Lower lobe of right lung (tissue), 2 donors: ENCODE data around the gene CCDC90B. TPM values are rescaled to one million over a fixed set of nuclear protein-coding genes. Genes with fewer than 3 reads are reported as not detected.

Experiments
- ATAC-seq, 2 donors: fragments of 200-7000 bp; cut with Tn5 transposase; one replicate each; pipeline ENCODE4 v1.9.1; 2020 to 2022; ENCODE audit warnings: mild to moderate bottlenecking in 2 of 2, moderate library complexity in 2 of 2
- DNase-seq: peaks from one replicate; pipeline ENCODE4 v3.0.0-alpha.2; 2020
- H3K27ac ChIP-seq: fragments of 200-600 bp; one replicate; pipeline ENCODE4 v1.8.0; 2022
- H3K27me3 ChIP-seq: fragments of 200-600 bp; one replicate; pipeline ENCODE4 v1.8.0; 2022; ENCODE audit warnings: low read depth
- H3K36me3 ChIP-seq: fragments of 200-600 bp; one replicate; pipeline ENCODE4 v1.8.0; 2022; ENCODE audit warnings: mild to moderate bottlenecking
- H3K4me1 ChIP-seq: fragments of 200-600 bp; one replicate; pipeline ENCODE4 v1.8.0; 2022
- H3K4me3 ChIP-seq: fragments of 200-600 bp; one replicate; pipeline ENCODE4 v1.8.0; 2022; ENCODE audit warnings: mild to moderate bottlenecking
- H3K9me3 ChIP-seq: fragments of 200-600 bp; one replicate; pipeline ENCODE4 v1.8.0; 2022
- intact Hi-C: fragments of 100-400 bp; cut with DNase I; formaldehyde crosslinking; loops from one replicate; pipeline ENCODE4 v1.11.0; 2022
- total RNA-seq: library from RNA; stranded (reverse); fragmentation: NEBNext Ultra II Directional; extraction: Animal tissue kit (Norgen Biotek cat#: 25700); gene quantifications from one replicate; pipeline ENCODE4 v1.2.1, GENCODE V29; 2021
- TF ChIP-seq, protein P1 (sequence below): fragments of 200-600 bp; IDR thresholded peaks from one replicate; pipeline ENCODE4 v1.8.0; 2022; ENCODE audit warnings: antibody characterized with exemption, mild to moderate bottlenecking
- donor health status: DM: no; HTN: yes; CAD: no; lungs with severe emphysema.

CCDC90B gene
- total RNA-seq, 1 donor from 2014 or later: 30.0 TPM

DNA sequence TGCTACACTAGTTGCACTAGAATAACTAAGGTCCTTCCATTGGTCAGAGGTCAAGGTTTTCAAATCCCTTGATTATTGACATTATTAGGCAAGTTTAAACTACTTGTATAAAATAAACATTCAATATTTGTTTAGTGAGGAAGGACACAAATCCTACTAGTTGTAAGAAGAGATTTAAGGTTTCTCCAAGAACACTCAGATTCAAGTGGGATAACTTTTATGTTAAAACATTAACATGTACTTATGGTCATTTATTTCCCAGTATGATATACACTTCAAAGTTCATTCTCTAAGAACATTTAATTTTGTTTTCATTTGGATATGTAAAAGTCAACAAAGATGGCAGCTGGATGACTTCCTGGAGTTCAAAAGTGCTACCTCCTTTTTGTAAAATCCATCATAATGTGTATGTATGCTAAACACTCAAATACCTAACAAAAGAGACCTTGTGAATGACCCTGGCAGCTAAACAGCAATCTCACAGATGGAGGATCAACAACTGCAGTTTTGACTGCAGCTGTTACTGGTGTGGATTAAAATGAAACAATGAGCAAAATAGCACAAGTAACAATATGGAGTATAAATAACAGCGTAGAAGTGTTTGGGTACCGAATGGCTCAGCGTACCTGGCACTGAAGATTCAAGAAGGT lies 1.5 kb downstream of the CCDC90B start:
- no peak for ATAC-seq
- Histone ChIP-seq H3K27ac (peak overlapping the region; percentile 99), H3K4me3 (peak overlapping the region; percentile 94), H3K36me3 (peaks cover 11% of the 10 kb centered on the region), H3K4me1 (peaks cover 37% of the 10 kb centered on the region), H3K9me3 (no peaks in the 10 kb centered on the region), H3K27me3 (no peaks in the 10 kb centered on the region)
- TF ChIP-seq, protein P1, sequence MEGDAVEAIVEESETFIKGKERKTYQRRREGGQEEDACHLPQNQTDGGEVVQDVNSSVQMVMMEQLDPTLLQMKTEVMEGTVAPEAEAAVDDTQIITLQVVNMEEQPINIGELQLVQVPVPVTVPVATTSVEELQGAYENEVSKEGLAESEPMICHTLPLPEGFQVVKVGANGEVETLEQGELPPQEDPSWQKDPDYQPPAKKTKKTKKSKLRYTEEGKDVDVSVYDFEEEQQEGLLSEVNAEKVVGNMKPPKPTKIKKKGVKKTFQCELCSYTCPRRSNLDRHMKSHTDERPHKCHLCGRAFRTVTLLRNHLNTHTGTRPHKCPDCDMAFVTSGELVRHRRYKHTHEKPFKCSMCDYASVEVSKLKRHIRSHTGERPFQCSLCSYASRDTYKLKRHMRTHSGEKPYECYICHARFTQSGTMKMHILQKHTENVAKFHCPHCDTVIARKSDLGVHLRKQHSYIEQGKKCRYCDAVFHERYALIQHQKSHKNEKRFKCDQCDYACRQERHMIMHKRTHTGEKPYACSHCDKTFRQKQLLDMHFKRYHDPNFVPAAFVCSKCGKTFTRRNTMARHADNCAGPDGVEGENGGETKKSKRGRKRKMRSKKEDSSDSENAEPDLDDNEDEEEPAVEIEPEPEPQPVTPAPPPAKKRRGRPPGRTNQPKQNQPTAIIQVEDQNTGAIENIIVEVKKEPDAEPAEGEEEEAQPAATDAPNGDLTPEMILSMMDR: no peak
- intact Hi-C loops: no loop called here
- DNase-seq: no peak

DNA sequence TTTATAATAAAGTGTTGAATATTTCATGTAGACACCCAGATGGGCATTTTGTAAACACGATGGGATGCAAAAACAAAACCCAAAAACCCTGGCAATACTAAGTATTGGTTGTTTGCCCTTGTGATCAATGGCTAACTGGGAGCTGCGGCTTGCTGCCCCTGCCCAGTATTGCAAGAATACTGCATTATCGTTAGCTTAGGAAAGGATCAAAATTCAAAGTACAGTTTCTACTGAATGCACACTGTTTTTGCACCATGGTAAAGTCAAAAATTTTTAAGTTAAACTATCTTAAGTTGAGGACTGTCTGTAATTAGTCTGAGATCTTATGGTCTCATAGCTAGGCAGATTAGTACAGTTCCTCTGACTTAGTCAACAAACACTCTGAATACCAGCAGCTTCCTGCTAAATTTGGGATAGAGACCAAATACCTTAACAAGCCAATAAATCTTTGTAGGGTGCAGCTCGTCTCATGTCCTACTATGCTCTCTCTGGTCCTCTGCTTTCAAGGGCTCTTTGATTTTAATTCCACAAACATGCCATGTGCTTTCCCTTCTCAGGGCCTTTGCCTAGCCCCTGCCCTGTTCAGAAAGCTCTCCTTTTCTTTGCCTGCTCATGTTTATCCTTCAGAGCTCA lies 4.0 kb downstream of the CCDC90B start:
- Histone ChIP-seq H3K4me3 (no peak overlapping the region), H3K4me1 (peaks cover 37% of the 10 kb centered on the region), H3K27ac (no peak overlapping the region), H3K27me3 (no peaks in the 10 kb centered on the region), H3K9me3 (no peaks in the 10 kb centered on the region), H3K36me3 (peaks cover 33% of the 10 kb centered on the region)
- TF ChIP-seq, protein P1: no peak
- DNase-seq (no peak), ATAC-seq (no peak)
- intact Hi-C loops: no loop called here

DNA sequence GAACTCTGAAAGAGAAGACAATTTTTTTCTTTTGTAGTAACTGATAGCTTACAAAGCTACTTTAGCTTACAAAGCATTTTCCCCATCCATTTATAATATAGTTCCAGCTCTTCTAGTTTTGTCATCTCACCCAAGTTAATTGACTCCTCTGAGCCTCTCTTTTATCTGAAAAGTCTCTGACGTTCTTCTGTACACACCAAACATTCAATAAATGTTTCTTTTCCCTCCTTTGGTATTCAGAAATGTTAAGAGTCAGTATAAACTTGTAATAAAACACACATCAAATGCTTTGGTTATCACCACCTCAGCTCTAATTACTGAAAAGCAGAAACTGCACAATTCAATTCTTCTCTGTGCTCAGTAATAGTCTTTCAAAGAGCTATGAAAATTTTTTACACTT lies 5.9 kb downstream of the CCDC90B start:
- TF ChIP-seq, protein P1: no peak
- Histone ChIP-seq H3K4me3 (no peak overlapping the region), H3K27me3 (no peaks in the 10 kb centered on the region), H3K9me3 (no peaks in the 10 kb centered on the region), H3K27ac (no peak overlapping the region), H3K4me1 (peaks cover 37% of the 10 kb centered on the region), H3K36me3 (peaks cover 48% of the 10 kb centered on the region)
- DNase-seq: no peak
- no peak for ATAC-seq
- intact Hi-C loops: no loop called here

DNA sequence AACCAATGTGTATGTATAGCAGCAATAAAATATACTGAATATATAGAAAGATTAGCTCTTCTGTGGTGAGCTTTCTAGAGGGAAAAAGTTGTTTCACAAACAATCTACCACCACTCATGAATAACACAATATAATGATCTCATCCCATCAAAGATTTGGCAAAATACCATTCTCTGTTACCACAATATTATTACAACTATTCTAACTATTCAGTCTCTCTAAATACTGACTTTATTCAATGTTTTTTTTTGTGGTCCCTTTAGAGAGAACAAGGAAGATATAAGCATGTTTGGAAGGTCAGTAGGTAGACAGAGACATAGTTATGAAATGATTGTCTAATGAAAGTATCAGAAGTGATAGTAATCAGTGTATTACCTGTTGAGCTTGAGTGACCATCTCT lies 7.8 kb downstream of the CCDC90B start:
- TF ChIP-seq, protein P1: no peak
- no peaks in the 10 kb centered on the region for H3K9me3 ChIP-seq
- H3K4me1 ChIP-seq: peaks cover 18% of the 10 kb centered on the region
- H3K4me3 ChIP-seq: no peak overlapping the region
- intact Hi-C loops: no loop called here
- DNase-seq (no peak), ATAC-seq (no peak)
- H3K36me3 ChIP-seq: peaks cover 67% of the 10 kb centered on the region
- no peak overlapping the region for H3K27ac ChIP-seq
- no peaks in the 10 kb centered on the region for H3K27me3 ChIP-seq

DNA sequence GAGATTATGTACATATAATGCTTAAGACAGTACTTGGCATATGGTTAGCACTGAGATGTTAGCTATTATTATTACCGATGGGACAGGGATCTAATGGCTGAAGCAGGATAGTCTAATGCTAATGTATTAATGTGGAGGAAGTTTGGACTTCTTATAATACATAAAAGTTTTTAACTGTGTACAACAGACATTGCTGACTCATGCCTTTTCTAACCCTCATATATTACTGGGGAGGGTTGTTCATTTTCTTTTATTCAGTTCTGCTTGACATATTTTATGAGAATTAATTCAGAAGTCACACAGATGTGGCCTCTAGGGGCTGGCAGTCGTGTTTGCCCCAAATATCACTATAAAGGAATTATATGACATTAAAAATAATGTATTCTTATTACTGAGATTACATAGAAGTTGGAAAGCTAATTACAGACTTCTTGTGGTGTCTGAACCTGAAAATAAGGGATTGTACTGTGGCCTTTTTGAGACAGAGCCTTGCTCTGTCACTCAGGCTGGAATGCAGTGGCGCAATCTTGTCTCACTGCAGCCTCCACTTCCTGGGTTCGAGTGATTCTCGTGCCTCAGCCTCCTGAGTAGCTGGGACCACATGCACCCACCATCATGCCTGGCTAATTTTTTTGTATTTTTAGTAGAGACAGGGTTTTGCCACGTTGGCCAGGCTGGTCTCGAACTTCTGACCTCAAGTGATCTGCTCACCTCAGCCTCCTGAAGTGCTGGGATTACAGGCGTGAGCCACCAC lies 10.1 kb downstream of the CCDC90B start:
- intact Hi-C loops: no loop called here
- DNase-seq: no peak
- H3K4me3 ChIP-seq: no peak overlapping the region
- TF ChIP-seq, protein P1: no peak
- no peaks in the 10 kb centered on the region for H3K27me3 ChIP-seq
- no peaks in the 10 kb centered on the region for H3K4me1 ChIP-seq
- no peak overlapping the region for H3K27ac ChIP-seq
- ATAC-seq: no peak
- H3K9me3 ChIP-seq: no peaks in the 10 kb centered on the region
- peaks cover 90% of the 10 kb centered on the region for H3K36me3 ChIP-seq
